HepG2 (cell line): ENCODE data around the gene SNX19. TPM values are rescaled to one million over a fixed set of nuclear protein-coding genes. Genes with fewer than 3 reads are reported as not detected.

Source experiments
- ATAC-seq: fragments of 200-7000 bp; cut with Tn5 transposase; 3 replicates; pipeline ENCODE4 v1.9.1; 2020; ENCODE audit warnings: mild to moderate bottlenecking, moderate library complexity
- BruUV-seq: library from RNA; stranded (reverse); fragments of 400-500 nt; replicated peaks from 2 replicates; lab custom pipeline; 2021; lab: Mats Ljungman, UMichigan
- CTCF ChIA-PET: fragments of 300-600 bp; formaldehyde crosslinking; extraction: SDS; loops from one replicate; lab custom pipeline; 2021; ENCODE audit warnings: low total read pairs, inconsistent platforms, low intra/inter-chr PET ratio; lab: Yijun Ruan, JAX
- POLR2A ChIA-PET: fragments of 350-600 bp; sonication (Branson Sonifier 250); formaldehyde crosslinking; loops from one replicate; lab custom pipeline; 2020; ENCODE audit warnings: antibody characterized with exemption, inconsistent platforms; lab: Yijun Ruan, JAX
- DNase-seq: peaks from one replicate; pipeline ENCODE4 v3.0.0-alpha.2; 2015; ENCODE audit warnings: low spot score
- FAIRE-seq: peaks from 3 replicates; lab custom pipeline; 2011; peaks lifted over from hg19 to GRCh38; lab: Jason Lieb, UNC
- H2AFZ ChIP-seq: one replicate; pipeline ENCODE4 v1.6.1; 2011; ENCODE audit warnings: low read length, inconsistent platforms
- H3K27ac ChIP-seq: fragments of 300-600 bp; 3 replicates; pipeline ENCODE4 v1.8.0; 2011; ENCODE audit warnings: mixed run types, mild to moderate bottlenecking, mixed read lengths, low read length, inconsistent platforms; ENCODE audit not compliant: insufficient read depth; ENCODE audit errors: extremely low read length
- H3K27me3 ChIP-seq, 2 experiments: fragments of 200-600 bp in 1 of 2; 2 replicates in 1 of 2; 3 replicates in 1 of 2; pipeline versions ENCODE4 v1.6.0 to v1.8.0; 2011; ENCODE audit warnings: low read length in 2 of 2, mild to moderate bottlenecking in 2 of 2, moderate library complexity in 2 of 2, inconsistent platforms in 1 of 2; ENCODE audit not compliant: insufficient read depth in 2 of 2, control insufficient read depth in 1 of 2
- H3K36me3 ChIP-seq, 2 experiments: fragments of 200-600 bp in 1 of 2; replicated peaks in 1 of 2; 2 replicates in 1 of 2; 3 replicates in 1 of 2; pipeline versions ENCODE4 v1.5.1 to v1.8.0; 2011; ENCODE audit warnings: low read length in 2 of 2, inconsistent platforms in 1 of 2; ENCODE audit not compliant: insufficient read depth in 2 of 2, control insufficient read depth in 1 of 2
- H3K4me1 ChIP-seq: 2 replicates; pipeline ENCODE4 v1.5.1; 2012; ENCODE audit warnings: low read length, inconsistent platforms; ENCODE audit not compliant: insufficient read depth
- H3K4me2 ChIP-seq: 2 replicates; pipeline ENCODE4 v1.6.0; 2011; ENCODE audit warnings: low read depth, low read length, inconsistent platforms
- H3K4me3 ChIP-seq, 3 experiments: fragments of 200-600 bp in 1 of 3; sonication (generic), shearing (Covaris generic) in 1 of 3; replicated peaks in 1 of 3; 2 replicates each; pipeline ENCODE4 v1.5.1; 2011 to 2016; ENCODE audit warnings: low read length in 3 of 3, inconsistent platforms in 2 of 3, low read depth in 2 of 3, mild to moderate bottlenecking in 2 of 3, control low read depth in 1 of 3, mixed read lengths in 1 of 3; ENCODE audit not compliant: insufficient read depth in 1 of 3
- H3K79me2 ChIP-seq: one replicate; pipeline ENCODE4 v1.6.1; 2011; ENCODE audit warnings: low read length, inconsistent platforms; ENCODE audit not compliant: insufficient read depth
- H3K9ac ChIP-seq: 2 replicates; pipeline ENCODE4 v1.6.0; 2011; ENCODE audit warnings: mild to moderate bottlenecking, low read depth, low read length, inconsistent platforms; ENCODE audit not compliant: insufficient read depth
- H3K9me3 ChIP-seq: 2 replicates; pipeline ENCODE4 v1.5.1; 2012; ENCODE audit warnings: mild to moderate bottlenecking, low read length
- H4K20me1 ChIP-seq: 2 replicates; pipeline ENCODE4 v1.6.0; 2011; ENCODE audit warnings: inconsistent platforms, mild to moderate bottlenecking, low read length, moderate library complexity; ENCODE audit not compliant: insufficient read depth
- DZIP1 ChIP-seq: sonication (generic); formaldehyde crosslinking; IDR thresholded peaks from 2 replicates; pipeline ENCODE4 v1.5.0; 2020; ENCODE audit warnings: mild to moderate bottlenecking, missing genetic modification reagents
- MAFG ChIP-seq: sonication (generic); formaldehyde crosslinking; IDR thresholded peaks from 2 replicates; pipeline ENCODE4 v1.5.1; 2020; ENCODE audit warnings: mild to moderate bottlenecking, missing genetic modification reagents
- RBM22 ChIP-seq: fragments of 200-400 bp; formaldehyde crosslinking; optimal IDR thresholded peaks from 2 replicates; pipeline ENCODE3; 2017; ENCODE audit warnings: mild to moderate bottlenecking, low read length, moderate library complexity
- ZSCAN31 ChIP-seq: sonication (generic); formaldehyde crosslinking; IDR thresholded peaks from 2 replicates; pipeline ENCODE4 v1.5.0; 2020; ENCODE audit warnings: low read depth, mild to moderate bottlenecking, missing genetic modification reagents
- WGBS: methylation state at CpG from one replicate; pipeline ENCODE4 v1.1.6; 2017; ENCODE audit warnings: low lambda C conversion rate; 5-methylcytosine and 5-hydroxymethylcytosine counted together
- in situ Hi-C: cut with HindIII; loops from 2 replicates; pipeline ENCODE4 v1.10.0; 2017; ENCODE audit warnings: low pct_unique_long_range_greater_than_20kb; ENCODE audit not compliant: extremely low pct_ligation_motif_present
- intact Hi-C: fragments of 100-400 bp; cut with micrococcal nuclease; formaldehyde crosslinking; loops from one replicate; pipeline ENCODE4 v1.10.0; 2022; ENCODE audit not compliant: unreplicated experiment
- polyA plus RNA-seq, 8 experiments: library from polyadenylated mRNA; depleted of rRNA in 3 of 8; stranded (reverse) in 7 of 8; unstranded in 1 of 8; fragments of >200 nt; fragmentation: Illumina TruSeq in 4 of 8; extraction: Trizol in 4 of 8; gene quantifications; 2 replicates each; pipeline versions ENCODE4 v1.2.1 to v1.2.3, GENCODE V29; 2011 to 2016; ENCODE audit warnings: low read depth in 4 of 8, missing spikeins in 1 of 8, mixed read lengths in 1 of 8; ENCODE audit not compliant: insufficient read depth in 1 of 8
- total RNA-seq, 5 experiments: library from RNA; depleted of rRNA; stranded (reverse); fragments of >200 nt; fragmentation: Illumina TruSeq; extraction: Trizol; gene quantifications; 2 replicates each; pipeline ENCODE4 v1.2.3, GENCODE V29; 2016; ENCODE audit warnings: low read depth in 1 of 5
- TF ChIP-seq, protein P1 (sequence below): fragments of 450-650 bp; IDR thresholded peaks from 2 replicates; pipeline ENCODE4 v1.6.1; 2017; ENCODE audit warnings: mild to moderate bottlenecking
- TF ChIP-seq, protein P2 (sequence below): sonication (generic); formaldehyde crosslinking; IDR thresholded peaks from 2 replicates; pipeline ENCODE4 v1.4.0; 2020; ENCODE audit warnings: mild to moderate bottlenecking, low read depth, missing genetic modification reagents

The SNX19 gene
- total and polyA plus RNA-seq, 2 of the 13 experiments (the other 11 are each of a cell fraction or from before 2014, with no cell fraction given) = 0.13 to 0.27 TPM

DNA sequence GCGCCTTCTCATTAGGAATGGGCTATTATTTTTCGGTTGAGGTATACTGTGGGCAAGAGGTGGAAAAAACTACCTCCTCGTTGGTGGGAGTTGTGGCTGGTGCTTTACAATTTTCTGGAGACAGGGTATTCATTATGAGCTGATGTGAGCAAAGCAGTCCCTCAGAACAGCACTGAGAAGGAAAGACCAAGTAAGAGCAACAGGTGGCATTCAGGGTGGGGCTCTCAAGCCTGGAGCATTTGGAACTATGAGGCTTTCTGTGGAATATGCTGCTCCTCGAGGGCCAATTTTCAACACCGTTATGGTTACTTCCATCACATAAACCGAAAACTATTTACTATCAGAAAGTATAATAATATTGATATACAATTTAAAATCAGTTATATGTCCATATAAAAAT is 3.7 kb downstream of the SNX19 start:
- BruUV-seq = no TSS peak
- H3K79me2 ChIP-seq = no peaks in the 10 kb centered on the region
- FAIRE-seq (no peak), DNase-seq (no peak)
- TF ChIP-seq, protein P1, sequence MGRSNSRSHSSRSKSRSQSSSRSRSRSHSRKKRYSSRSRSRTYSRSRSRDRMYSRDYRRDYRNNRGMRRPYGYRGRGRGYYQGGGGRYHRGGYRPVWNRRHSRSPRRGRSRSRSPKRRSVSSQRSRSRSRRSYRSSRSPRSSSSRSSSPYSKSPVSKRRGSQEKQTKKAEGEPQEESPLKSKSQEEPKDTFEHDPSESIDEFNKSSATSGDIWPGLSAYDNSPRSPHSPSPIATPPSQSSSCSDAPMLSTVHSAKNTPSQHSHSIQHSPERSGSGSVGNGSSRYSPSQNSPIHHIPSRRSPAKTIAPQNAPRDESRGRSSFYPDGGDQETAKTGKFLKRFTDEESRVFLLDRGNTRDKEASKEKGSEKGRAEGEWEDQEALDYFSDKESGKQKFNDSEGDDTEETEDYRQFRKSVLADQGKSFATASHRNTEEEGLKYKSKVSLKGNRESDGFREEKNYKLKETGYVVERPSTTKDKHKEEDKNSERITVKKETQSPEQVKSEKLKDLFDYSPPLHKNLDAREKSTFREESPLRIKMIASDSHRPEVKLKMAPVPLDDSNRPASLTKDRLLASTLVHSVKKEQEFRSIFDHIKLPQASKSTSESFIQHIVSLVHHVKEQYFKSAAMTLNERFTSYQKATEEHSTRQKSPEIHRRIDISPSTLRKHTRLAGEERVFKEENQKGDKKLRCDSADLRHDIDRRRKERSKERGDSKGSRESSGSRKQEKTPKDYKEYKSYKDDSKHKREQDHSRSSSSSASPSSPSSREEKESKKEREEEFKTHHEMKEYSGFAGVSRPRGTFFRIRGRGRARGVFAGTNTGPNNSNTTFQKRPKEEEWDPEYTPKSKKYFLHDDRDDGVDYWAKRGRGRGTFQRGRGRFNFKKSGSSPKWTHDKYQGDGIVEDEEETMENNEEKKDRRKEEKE = no peak
- TF ChIP-seq MAFG (CRISPR knock-in tag) (no peak), ZSCAN31 (no peak), RBM22 (no peak), DZIP1 (CRISPR knock-in tag) (no peak)
- TF ChIP-seq, protein P2, sequence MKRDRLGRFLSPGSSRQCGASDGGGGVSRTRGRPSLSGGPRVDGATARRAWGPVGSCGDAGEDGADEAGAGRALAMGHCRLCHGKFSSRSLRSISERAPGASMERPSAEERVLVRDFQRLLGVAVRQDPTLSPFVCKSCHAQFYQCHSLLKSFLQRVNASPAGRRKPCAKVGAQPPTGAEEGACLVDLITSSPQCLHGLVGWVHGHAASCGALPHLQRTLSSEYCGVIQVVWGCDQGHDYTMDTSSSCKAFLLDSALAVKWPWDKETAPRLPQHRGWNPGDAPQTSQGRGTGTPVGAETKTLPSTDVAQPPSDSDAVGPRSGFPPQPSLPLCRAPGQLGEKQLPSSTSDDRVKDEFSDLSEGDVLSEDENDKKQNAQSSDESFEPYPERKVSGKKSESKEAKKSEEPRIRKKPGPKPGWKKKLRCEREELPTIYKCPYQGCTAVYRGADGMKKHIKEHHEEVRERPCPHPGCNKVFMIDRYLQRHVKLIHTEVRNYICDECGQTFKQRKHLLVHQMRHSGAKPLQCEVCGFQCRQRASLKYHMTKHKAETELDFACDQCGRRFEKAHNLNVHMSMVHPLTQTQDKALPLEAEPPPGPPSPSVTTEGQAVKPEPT = no peak
- TF ChIP-seq, all 625 proteins: peak for 0
- no peaks in the 10 kb centered on the region for H3K9me3 ChIP-seq
- WGBS = 29% methylated on average over 6 of the region's 6 CpGs
- no peak overlapping the region for H3K27ac ChIP-seq
- no peaks in the 10 kb centered on the region for H3K36me3 ChIP-seq
- H3K4me3 ChIP-seq = no peak overlapping the region
- CTCF ChIA-PET = no interaction called here
- H3K9ac ChIP-seq = no peak overlapping the region
- no peaks in the 10 kb centered on the region for H3K4me1 ChIP-seq
- POLR2A ChIA-PET = no interaction called here
- in situ Hi-C loops (no loop called here), intact Hi-C loops (no loop called here)
- 0 out of 5 replicates have a peak, but pooled peaks cover 0 to 7% of the 10 kb centered on the region in 2 experiments for H3K27me3 ChIP-seq
- H3K4me2 ChIP-seq = no peak overlapping the region
- no peaks in the 10 kb centered on the region for H4K20me1 ChIP-seq
- ATAC-seq = no peak
- H2AFZ ChIP-seq = no peak overlapping the region
